Pancreas (tissue), 10 donors: ENCODE data around the gene TGM3. TPM values are rescaled to one million over a fixed set of nuclear protein-coding genes. Genes with fewer than 3 reads are reported as not detected.

Experiments
- ATAC-seq, 4 donors: fragments of 200-7000 bp; cut with Tn5 transposase; one replicate each; pipeline versions ENCODE4 v1.8.0 to v1.9.1; 2020; ENCODE audit warnings: mild to moderate bottlenecking in 4 of 4, moderate library complexity in 4 of 4
- DNase-seq, 6 donors: peaks; one replicate each; pipeline ENCODE4 v3.0.0-alpha.2; 2020
- FAIRE-seq: peaks from 2 replicates; lab custom pipeline; 2012; peaks lifted over from hg19 to GRCh38; lab: Jason Lieb, UNC
- H3K27ac ChIP-seq, 4 donors: fragments of 200-600 bp; sonication (generic); 1 replicate in 3 of 4; 2 replicates in 1 of 4; pipeline versions ENCODE4 v1.5.0 to v1.8.0; 2020
- H3K27me3 ChIP-seq, 4 donors: fragments of 200-600 bp; one replicate each; pipeline ENCODE4 v1.8.0; 2021
- H3K36me3 ChIP-seq, 3 donors: fragments of 200-600 bp; sonication (generic) in 1 of 3; one replicate each; pipeline versions ENCODE4 v1.5.0 to v1.8.0; 2020 to 2021
- H3K4me1 ChIP-seq, 3 donors: fragments of 200-600 bp; one replicate each; pipeline ENCODE4 v1.8.0; 2021
- H3K4me3 ChIP-seq, 4 donors: fragments of 200-600 bp; sonication (generic) in 2 of 4; one replicate each; pipeline versions ENCODE4 v1.5.0 to v1.8.0; 2020 to 2021
- H3K9me3 ChIP-seq, 4 donors: fragments of 200-600 bp; one replicate each; pipeline ENCODE4 v1.8.0; 2021
- WGBS, 2 donors: extraction: QIAGEN DNeasy Blood & Tissue Kit; methylation state at CpG; one replicate each; pipeline ENCODE4 v1.1.7; 2013; 5-methylcytosine and 5-hydroxymethylcytosine counted together
- intact Hi-C, 3 donors: fragments of 100-400 bp; cut with DNase I; formaldehyde crosslinking; loops; one replicate each; pipeline versions ENCODE4 v1.11.1 to v1.14.2; 2022
- polyA plus RNA-seq, 2 donors: library from polyadenylated mRNA; stranded (reverse); fragments of 200-250 nt; gene quantifications; one replicate each; pipeline ENCODE4 v1.2.3, GENCODE V29; 2013
- total RNA-seq, 6 donors: library from RNA; stranded (reverse); fragmentation: NEBNext Ultra II Directional in 4 of 6; extraction: Animal tissue kit (Norgen Biotek cat#: 25700) in 4 of 6; gene quantifications; one replicate each; pipeline versions ENCODE4 v1.2.1 to v1.2.4, GENCODE V29; 2021 to 2023
- TF ChIP-seq, protein P1 (sequence below), 4 donors: fragments of 200-600 bp; sonication (generic) in 3 of 4; IDR thresholded peaks; one replicate each; pipeline versions ENCODE4 v1.5.0 to v1.8.0; 2021; ENCODE audit warnings: antibody characterized with exemption in 4 of 4
- donor health status: healthy with polysubstance abuse.
- donor health status: DM: no; HTN: no; CAD: no; lungs with moderate emphysema.
- donor health status: DM: no; HTN: no; CAD: no.
- donor health status: control.
- donor health status: control.
- donor health status: Bipolar disorder and iron deficiency.
- donor health status: DM: yes; HTN: yes; CAD: no.
- donor health status: DM: no; HTN: no; CAD: no.
- donor health status: DM: no; HTN: no; CAD: no.
- donor health status: DM: yes; HTN: yes; CAD: no.

Gene TGM3
- total and polyA plus RNA-seq, 8 donors, result 0.06 to 0.40 (median 0.31) TPM; not detected in 3

DNA sequence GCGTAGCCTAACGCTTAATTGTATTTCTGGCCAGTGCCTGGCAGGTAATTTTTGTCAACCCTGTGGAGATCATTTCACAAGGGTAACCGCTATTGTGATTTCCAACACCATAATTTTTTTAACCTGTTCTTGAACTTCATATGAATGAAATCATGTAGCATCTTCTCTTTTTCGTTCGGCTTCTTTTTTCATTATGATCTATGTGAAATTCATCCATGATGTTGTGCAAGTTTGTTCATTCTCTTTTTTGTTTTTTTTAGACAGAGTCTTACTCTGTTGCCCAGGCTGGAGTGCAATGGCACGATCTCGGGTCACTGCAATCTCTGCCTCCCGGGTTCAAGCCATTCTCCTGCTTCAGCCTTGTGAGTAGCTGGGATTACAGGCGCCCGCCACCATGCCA, 42.5 kb upstream of the TGM3 start:
- Histone ChIP-seq H3K4me1 (no peaks in the 10 kb centered on the region), H3K27ac (no peak overlapping the region), H3K27me3 (no peaks in the 10 kb centered on the region), H3K4me3 (no peak overlapping the region), H3K9me3 (no peaks in the 10 kb centered on the region), H3K36me3 (no peaks in the 10 kb centered on the region)
- intact Hi-C loops, result no loop called here
- 88 to 90% methylated on average over 10 of the region's 10 CpGs for WGBS, 2 donors
- DNase-seq, result no peak
- ATAC-seq, result no peak
- TF ChIP-seq, protein P1, sequence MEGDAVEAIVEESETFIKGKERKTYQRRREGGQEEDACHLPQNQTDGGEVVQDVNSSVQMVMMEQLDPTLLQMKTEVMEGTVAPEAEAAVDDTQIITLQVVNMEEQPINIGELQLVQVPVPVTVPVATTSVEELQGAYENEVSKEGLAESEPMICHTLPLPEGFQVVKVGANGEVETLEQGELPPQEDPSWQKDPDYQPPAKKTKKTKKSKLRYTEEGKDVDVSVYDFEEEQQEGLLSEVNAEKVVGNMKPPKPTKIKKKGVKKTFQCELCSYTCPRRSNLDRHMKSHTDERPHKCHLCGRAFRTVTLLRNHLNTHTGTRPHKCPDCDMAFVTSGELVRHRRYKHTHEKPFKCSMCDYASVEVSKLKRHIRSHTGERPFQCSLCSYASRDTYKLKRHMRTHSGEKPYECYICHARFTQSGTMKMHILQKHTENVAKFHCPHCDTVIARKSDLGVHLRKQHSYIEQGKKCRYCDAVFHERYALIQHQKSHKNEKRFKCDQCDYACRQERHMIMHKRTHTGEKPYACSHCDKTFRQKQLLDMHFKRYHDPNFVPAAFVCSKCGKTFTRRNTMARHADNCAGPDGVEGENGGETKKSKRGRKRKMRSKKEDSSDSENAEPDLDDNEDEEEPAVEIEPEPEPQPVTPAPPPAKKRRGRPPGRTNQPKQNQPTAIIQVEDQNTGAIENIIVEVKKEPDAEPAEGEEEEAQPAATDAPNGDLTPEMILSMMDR (IDR thresholded peaks at IDR 0.05), result no peak
- FAIRE-seq, result no peak

DNA sequence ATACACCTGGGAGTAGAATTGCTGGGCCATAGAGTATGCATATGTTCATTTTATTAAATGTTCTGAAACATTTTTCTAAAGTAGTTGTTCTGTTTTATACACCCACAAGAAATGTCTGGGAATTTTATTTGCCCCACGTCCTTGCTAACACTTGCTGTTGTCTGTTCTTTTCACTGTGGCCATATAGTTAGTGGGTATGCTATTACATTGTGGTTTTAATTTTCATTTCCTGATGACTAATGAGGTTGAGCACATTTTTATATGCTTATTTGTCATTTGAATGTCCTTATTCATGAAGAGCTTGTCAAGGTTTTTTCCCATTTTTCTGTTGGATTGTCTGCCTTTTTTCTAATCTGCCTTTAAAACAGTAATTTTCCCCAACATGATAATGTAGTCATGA, 41.5 kb upstream of the TGM3 start:
- no peak for ATAC-seq
- TF ChIP-seq, protein P1 (IDR thresholded peaks at IDR 0.05), result no peak
- WGBS, 2 donors, result 59 to 80% methylated on average over 1 of the region's 1 CpG
- DNase-seq, result no peak
- Histone ChIP-seq H3K27ac (no peak overlapping the region), H3K27me3 (no peaks in the 10 kb centered on the region), H3K9me3 (no peaks in the 10 kb centered on the region), H3K36me3 (no peaks in the 10 kb centered on the region), H3K4me3 (no peak overlapping the region), H3K4me1 (no peaks in the 10 kb centered on the region)
- intact Hi-C loops, result no loop called here
- no peak for FAIRE-seq

DNA sequence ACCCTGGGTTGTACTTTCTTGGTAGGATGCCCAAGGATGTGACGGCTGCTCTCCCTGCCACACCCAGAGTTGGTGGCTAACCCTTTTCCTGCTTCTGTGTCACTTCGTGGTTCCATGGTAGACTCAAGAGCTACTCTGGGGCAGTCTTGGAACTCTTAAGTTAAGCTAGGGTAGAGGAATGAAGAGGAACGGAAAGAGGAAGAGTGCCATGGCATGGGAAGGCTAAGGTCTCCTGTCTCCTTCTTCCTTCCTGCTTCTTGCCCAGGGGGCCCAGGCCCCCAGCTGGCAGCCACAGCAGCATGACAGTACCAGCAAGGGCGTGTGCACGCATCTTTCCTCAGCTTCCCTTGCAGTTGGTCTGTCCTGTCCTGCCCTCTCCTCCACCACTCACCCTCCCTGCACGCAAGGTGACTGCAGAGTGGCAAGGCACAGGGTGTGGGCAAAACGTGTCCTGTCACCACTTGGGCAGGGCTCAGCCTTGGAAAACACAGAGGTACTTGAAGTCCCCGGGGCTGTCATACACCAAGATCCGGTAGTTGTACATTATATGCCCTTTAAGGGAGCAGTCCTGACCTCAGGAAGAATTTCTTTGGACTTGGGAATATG, 39.8 kb upstream of the TGM3 start:
- intact Hi-C loops, result no loop called here
- FAIRE-seq, result no peak
- no peaks in the 10 kb centered on the region for H3K36me3 ChIP-seq
- H3K9me3 ChIP-seq, result no peaks in the 10 kb centered on the region
- 68 to 82% methylated on average over 9 of the region's 9 CpGs for WGBS, 2 donors
- no peaks in the 10 kb centered on the region for H3K27me3 ChIP-seq
- TF ChIP-seq, protein P1 (IDR thresholded peaks at IDR 0.05), result no peak
- H3K4me1 ChIP-seq, result no peaks in the 10 kb centered on the region
- no peak overlapping the region for H3K4me3 ChIP-seq
- ATAC-seq, result no peak
- no peak overlapping the region for H3K27ac ChIP-seq
- no peak for DNase-seq

DNA sequence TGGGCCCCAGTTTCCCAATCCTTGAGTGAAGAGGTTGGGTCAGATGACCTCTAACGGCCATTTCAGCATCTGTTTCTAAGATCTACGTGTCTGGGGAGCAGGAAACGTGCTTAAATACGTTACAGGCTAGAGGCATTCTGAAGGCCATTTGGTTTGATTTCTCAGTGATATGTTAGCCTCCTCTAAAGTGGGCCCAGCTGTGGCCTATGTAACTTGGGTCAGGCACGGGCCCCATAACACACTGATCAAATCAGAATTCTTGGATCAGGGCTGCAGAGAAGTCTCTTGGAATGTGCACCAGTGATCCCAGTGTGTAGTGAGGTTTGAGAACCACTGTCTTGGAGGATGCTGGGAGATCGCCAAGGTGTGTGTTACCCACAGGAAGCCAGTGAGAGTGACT, 36.1 kb upstream of the TGM3 start:
- Histone ChIP-seq H3K4me3 (no peak overlapping the region), H3K27me3 (no peaks in the 10 kb centered on the region), H3K9me3 (no peaks in the 10 kb centered on the region), H3K36me3 (no peaks in the 10 kb centered on the region), H3K27ac (no peak overlapping the region), H3K4me1 (peaks cover 0 to 4% (median 0%) of the 10 kb centered on the region in 3 donors)
- FAIRE-seq, result no peak
- ATAC-seq, result no peak
- intact Hi-C loops, result no loop called here
- DNase-seq, result no peak
- TF ChIP-seq, protein P1 (IDR thresholded peaks at IDR 0.05), result no peak
- WGBS, 2 donors, result 70 to 72% methylated on average over 6 of the region's 6 CpGs

DNA sequence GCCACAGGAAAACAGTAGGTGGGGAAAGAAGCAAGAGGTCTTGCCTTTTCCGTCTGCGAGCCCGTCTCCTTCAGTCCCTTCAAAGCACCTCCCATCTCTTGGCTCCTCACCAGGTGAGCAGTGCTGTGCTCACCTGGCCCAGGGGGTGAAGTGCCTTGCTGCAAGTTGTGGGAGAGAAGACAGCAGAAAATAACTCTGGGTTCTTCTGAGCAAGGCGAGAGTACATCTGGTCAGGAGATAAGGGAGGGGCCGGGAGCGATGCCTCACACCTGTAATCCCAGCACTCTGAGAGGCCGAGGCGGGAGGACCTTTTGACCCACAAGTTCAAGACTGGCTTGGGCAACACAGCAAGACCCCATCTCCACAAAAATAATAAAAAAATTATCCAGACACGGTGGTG, 35.6 kb upstream of the TGM3 start:
- H3K36me3 ChIP-seq, result no peaks in the 10 kb centered on the region
- no peak overlapping the region for H3K4me3 ChIP-seq
- H3K27ac ChIP-seq, result no peak overlapping the region
- DNase-seq (no peak), ATAC-seq (no peak), FAIRE-seq (no peak)
- TF ChIP-seq, protein P1 (IDR thresholded peaks at IDR 0.05), result no peak
- H3K9me3 ChIP-seq, result no peaks in the 10 kb centered on the region
- WGBS, 2 donors, result 75 to 79% methylated on average over 9 of the region's 9 CpGs
- peaks cover 0 to 4% (median 0%) of the 10 kb centered on the region in 3 donors for H3K4me1 ChIP-seq
- intact Hi-C loops, result no loop called here
- H3K27me3 ChIP-seq, result no peaks in the 10 kb centered on the region
